HG02759 (cell line): ENCODE results near the gene RBM47.

Experiments used
- ATAC-seq: cut with Tn5 transposase; IDR thresholded peaks from one replicate; pipeline ENCODE4 v1.9.1; 2021; ENCODE audit warnings: mild to moderate bottlenecking, moderate library complexity; ENCODE audit not compliant: unreplicated experiment

Gene RBM47

GRCh38 chr4:40502934-40503333 is 126.7 kb downstream of the RBM47 start:
- ATAC-seq, result no peak

- no peak for ATAC-seq
Measured at GRCh38 chr4:40502220-40502619, 127.4 kb downstream of the RBM47 start.

GRCh38 chr4:40500781-40501180 is 128.9 kb downstream of the RBM47 start:
- ATAC-seq, result no peak

- no peak for ATAC-seq
Measured at GRCh38 chr4:40493160-40493559, 136.5 kb downstream of the RBM47 start.

- no peak for ATAC-seq
Measured at GRCh38 chr4:40492691-40493090, 137.0 kb downstream of the RBM47 start.

GRCh38 chr4:40490481-40490880 is 139.2 kb downstream of the RBM47 start:
- no peak for ATAC-seq

- ATAC-seq, result no peak
Measured at GRCh38 chr4:40489961-40490360, 139.7 kb downstream of the RBM47 start.

GRCh38 chr4:40486534-40486933 is 143.1 kb downstream of the RBM47 start:
- ATAC-seq, result no peak

GRCh38 chr4:40484346-40485090 is 145.1 kb downstream of the RBM47 start:
- no peak for ATAC-seq

GRCh38 chr4:40482985-40483647 is 146.5 kb downstream of the RBM47 start:
- no peak for ATAC-seq

- ATAC-seq, result no peak
Measured at GRCh38 chr4:40481977-40482376, 147.7 kb downstream of the RBM47 start.

- no peak for ATAC-seq
Measured at GRCh38 chr4:40480291-40480690, 149.4 kb downstream of the RBM47 start.

GRCh38 chr4:40479378-40479777 is 150.3 kb downstream of the RBM47 start:
- ATAC-seq, result no peak

GRCh38 chr4:40475609-40476008 is 154.1 kb downstream of the RBM47 start:
- no peak for ATAC-seq

GRCh38 chr4:40473578-40474388 is 155.9 kb downstream of the RBM47 start:
- ATAC-seq, result peak; percentile 84

GRCh38 chr4:40471923-40472322 is 157.7 kb downstream of the RBM47 start:
- ATAC-seq, result no peak

GRCh38 chr4:40466789-40467188 is 162.9 kb downstream of the RBM47 start:
- ATAC-seq, result no peak

- peak; percentile 83 for ATAC-seq
Measured at GRCh38 chr4:40462326-40462725, 167.3 kb downstream of the RBM47 start.

- ATAC-seq, result no peak
Measured at GRCh38 chr4:40461879-40462278, 167.8 kb downstream of the RBM47 start.

GRCh38 chr4:40461062-40461461 is 168.6 kb downstream of the RBM47 start:
- no peak for ATAC-seq

GRCh38 chr4:40458683-40459082 is 171.0 kb downstream of the RBM47 start:
- ATAC-seq, result no peak

- no peak for ATAC-seq
Measured at GRCh38 chr4:40458109-40458508, 171.6 kb downstream of the RBM47 start.
